Astrocyte (in vitro differentiated cells and primary cell): ENCODE results near the gene KCNG2.

Experiments used
- CTCF ChIP-seq: IDR thresholded peaks from 2 replicates; pipeline ENCODE4 v1.5.1; 2011; ENCODE audit warnings: low read depth, mild to moderate bottlenecking, inconsistent platforms, low read length, moderate library complexity; ENCODE audit not compliant: insufficient read depth
- EZH2 ChIP-seq: IDR thresholded peaks from 2 replicates; pipeline ENCODE4 v1.6.1; 2012; ENCODE audit warnings: mild to moderate bottlenecking, low read length, inconsistent platforms; ENCODE audit not compliant: insufficient read depth

- TF ChIP-seq CTCF = no peak
- TF ChIP-seq EZH2 = no peak
Observed at GRCh38 chr18:79812052-79812451, 14.3 kb downstream of the KCNG2 start.
